HCT116 (cell line): ENCODE data around the gene OBSCN. TPM values are rescaled to one million over a fixed set of nuclear protein-coding genes. Genes with fewer than 3 reads are reported as not detected.

Source experiments
- ATAC-seq: fragments of 200-7000 bp; cut with Tn5 transposase; 2 replicates; pipeline ENCODE4 v1.9.1; 2020; ENCODE audit warnings: mild to moderate bottlenecking, moderate library complexity
- BruUV-seq: library from RNA; stranded (reverse); fragments of 400-500 nt; replicated peaks from 2 replicates; lab custom pipeline; 2021; lab: Mats Ljungman, UMichigan
- CTCF ChIA-PET: fragments of 300-600 bp; sonication (Branson Sonifier 250); formaldehyde crosslinking; loops from one replicate; lab custom pipeline; 2021; ENCODE audit warnings: antibody characterized with exemption; lab: Charles Lee
- POLR2A ChIA-PET: fragments of 300-600, 350-600 bp; sonication (Branson Sonifier 250); formaldehyde crosslinking; loops from one replicate; lab custom pipeline; 2021; ENCODE audit warnings: antibody characterized with exemption; lab: Charles Lee
- RAD21 ChIA-PET, 2 experiments: fragments of 300-600 bp; sonication (Branson Sonifier 250); formaldehyde crosslinking; loops; one replicate each; lab custom pipeline; 2023; ENCODE audit warnings: low total read pairs in 2 of 2; ENCODE audit not compliant: uncharacterized antibody in 2 of 2, unreplicated experiment in 2 of 2, low non-redundant PET in 1 of 2; lab: Charles Lee
- DNase-seq: peaks from one replicate; pipeline ENCODE4 v3.0.0-alpha.2; 2010; ENCODE audit warnings: low read depth, low spot score
- H2AFZ ChIP-seq: fragments of 200-600 bp; shearing (Covaris generic), sonication (generic); 2 replicates; pipeline ENCODE4 v1.6.1; 2017; ENCODE audit warnings: low read depth, mixed run types, mixed read lengths, antibody characterized with exemption, low read length; ENCODE audit not compliant: poor library complexity, severe bottlenecking
- H3K27ac ChIP-seq: 2 replicates; pipeline ENCODE4 v1.5.1; 2012; ENCODE audit warnings: low read depth, low read length
- H3K27me3 ChIP-seq: fragments of 200-600 bp; sonication (generic); 2 replicates; pipeline ENCODE4 v1.6.1; 2016; ENCODE audit warnings: mixed run types, low read length, mixed read lengths; ENCODE audit not compliant: insufficient read depth
- H3K36me3 ChIP-seq, 2 experiments: fragments of 200-500 bp in 1 of 2; fragments of 200-600 bp in 1 of 2; sonication (Bioruptor generic) in 1 of 2; sonication (generic) in 1 of 2; 2 replicates each; pipeline versions ENCODE4 v1.5.1 to v1.6.1; 2014 to 2016; ENCODE audit warnings: low read length in 2 of 2, inconsistent platforms in 1 of 2, mixed read lengths in 1 of 2, mixed run types in 1 of 2; ENCODE audit not compliant: insufficient read depth in 2 of 2, control insufficient read depth in 1 of 2
- H3K4me1 ChIP-seq, 2 experiments: fragments of 200-600 bp in 1 of 2; sonication (generic) in 1 of 2; 2 replicates each; pipeline versions ENCODE4 v1.5.1 to v1.6.1; 2012 to 2017; ENCODE audit warnings: low read length in 2 of 2, inconsistent platforms in 1 of 2, mild to moderate bottlenecking in 1 of 2, mixed read lengths in 1 of 2, mixed run types in 1 of 2, moderate library complexity in 1 of 2; ENCODE audit not compliant: insufficient read depth in 2 of 2, control insufficient read depth in 1 of 2
- H3K4me2 ChIP-seq: fragments of 200-600 bp; sonication (generic); 2 replicates; pipeline ENCODE4 v1.6.1; 2017; ENCODE audit warnings: mixed run types, low read length, mixed read lengths
- H3K4me3 ChIP-seq, 2 experiments: fragments of 200-600 bp in 1 of 2; sonication (generic) in 1 of 2; replicated peaks in 1 of 2; 2 replicates each; pipeline ENCODE4 v1.5.1; 2011 to 2016; ENCODE audit warnings: low read length in 2 of 2, control low read depth in 1 of 2, low read depth in 1 of 2, mild to moderate bottlenecking in 1 of 2, mixed read lengths in 1 of 2, mixed run types in 1 of 2
- H3K79me2 ChIP-seq: fragments of 200-600 bp; sonication (generic); 2 replicates; pipeline ENCODE4 v1.6.1; 2017; ENCODE audit warnings: mild to moderate bottlenecking, mixed run types, low read length, moderate library complexity, mixed read lengths; ENCODE audit not compliant: insufficient read depth
- H3K9ac ChIP-seq: fragments of 200-600 bp; sonication (generic); 2 replicates; pipeline ENCODE4 v1.6.1; 2016; ENCODE audit warnings: low read length, mixed read lengths
- H3K9me2 ChIP-seq: fragments of 200-600 bp; sonication (generic), shearing (Covaris generic); 2 replicates; pipeline ENCODE4 v1.6.1; 2017; ENCODE audit warnings: mixed run types, mild to moderate bottlenecking, moderate library complexity; ENCODE audit not compliant: insufficient read depth
- H3K9me3 ChIP-seq, 2 experiments: fragments of 200-500 bp in 1 of 2; fragments of 200-600 bp in 1 of 2; sonication (Bioruptor generic) in 1 of 2; sonication (generic) in 1 of 2; 2 replicates each; pipeline ENCODE4 v1.6.1; 2014 to 2017; ENCODE audit warnings: low read length in 2 of 2, mixed read lengths in 2 of 2, inconsistent platforms in 1 of 2, low read depth in 1 of 2, mild to moderate bottlenecking in 1 of 2, mixed run types in 1 of 2, moderate library complexity in 1 of 2; ENCODE audit not compliant: control insufficient read depth in 1 of 2, insufficient read depth in 1 of 2
- H4K20me1 ChIP-seq: fragments of 200-600 bp; sonication (generic), shearing (Covaris generic); 2 replicates; pipeline ENCODE4 v1.6.1; 2017; ENCODE audit warnings: mixed run types, mild to moderate bottlenecking, moderate library complexity; ENCODE audit not compliant: insufficient read depth
- CEBPB ChIP-seq: IDR thresholded peaks from 2 replicates; pipeline ENCODE4 v1.6.1; 2012; ENCODE audit warnings: low read depth
- EZH2 ChIP-seq: fragments of 200-600 bp; sonication (generic); IDR thresholded peaks from 2 replicates; pipeline ENCODE4 v1.6.1; 2017; ENCODE audit warnings: antibody characterized with exemption, mixed run types
- POLR2AphosphoS5 ChIP-seq: IDR thresholded peaks from 2 replicates; pipeline ENCODE4 v1.6.1; 2011; ENCODE audit warnings: mild to moderate bottlenecking, low read depth, low read length, moderate library complexity
- SIN3A ChIP-seq: IDR thresholded peaks from 2 replicates; pipeline ENCODE4 v1.6.1; 2012; ENCODE audit warnings: low read depth
- SP1 ChIP-seq: IDR thresholded peaks from 2 replicates; pipeline ENCODE4 v1.6.1; 2012; ENCODE audit warnings: low read depth
- TCF7L2 ChIP-seq: IDR thresholded peaks from 2 replicates; pipeline ENCODE4 v1.7.0; 2011; ENCODE audit warnings: borderline replicate concordance, inconsistent platforms; ENCODE audit not compliant: insufficient read depth, insufficient read length; ENCODE audit errors: extremely low read depth
- ZFX ChIP-seq: fragments of 450-650 bp; IDR thresholded peaks from 2 replicates; pipeline ENCODE4 v1.6.1; 2017
- ZNF274 ChIP-seq: fragments of 200-500 bp; sonication (Bioruptor generic); IDR thresholded peaks from 2 replicates; pipeline ENCODE4 v1.6.1; 2014; ENCODE audit warnings: mild to moderate bottlenecking, low read depth, low read length, inconsistent platforms
- intact Hi-C: fragments of 100-400 bp; cut with micrococcal nuclease; formaldehyde crosslinking; loops from 2 replicates; pipeline ENCODE4 v1.10.0; 2022
- total RNA-seq: library from RNA; stranded (reverse); gene quantifications from one replicate; pipeline ENCODE4 v1.2.1, GENCODE V29; 2021; ENCODE audit not compliant: unreplicated experiment
- TF ChIP-seq, protein P1 (sequence below): IDR thresholded peaks from 2 replicates; pipeline ENCODE4 v1.6.1; 2012
- TF ChIP-seq, protein P2 (sequence below): IDR thresholded peaks from 2 replicates; pipeline ENCODE4 v1.6.1; 2011; ENCODE audit warnings: mild to moderate bottlenecking, low read length, moderate library complexity; ENCODE audit not compliant: insufficient replicate concordance; ENCODE audit errors: extremely low read depth

The OBSCN gene
- total RNA-seq, 1 experiment from 2014 or later: 16.6 TPM

DNA sequence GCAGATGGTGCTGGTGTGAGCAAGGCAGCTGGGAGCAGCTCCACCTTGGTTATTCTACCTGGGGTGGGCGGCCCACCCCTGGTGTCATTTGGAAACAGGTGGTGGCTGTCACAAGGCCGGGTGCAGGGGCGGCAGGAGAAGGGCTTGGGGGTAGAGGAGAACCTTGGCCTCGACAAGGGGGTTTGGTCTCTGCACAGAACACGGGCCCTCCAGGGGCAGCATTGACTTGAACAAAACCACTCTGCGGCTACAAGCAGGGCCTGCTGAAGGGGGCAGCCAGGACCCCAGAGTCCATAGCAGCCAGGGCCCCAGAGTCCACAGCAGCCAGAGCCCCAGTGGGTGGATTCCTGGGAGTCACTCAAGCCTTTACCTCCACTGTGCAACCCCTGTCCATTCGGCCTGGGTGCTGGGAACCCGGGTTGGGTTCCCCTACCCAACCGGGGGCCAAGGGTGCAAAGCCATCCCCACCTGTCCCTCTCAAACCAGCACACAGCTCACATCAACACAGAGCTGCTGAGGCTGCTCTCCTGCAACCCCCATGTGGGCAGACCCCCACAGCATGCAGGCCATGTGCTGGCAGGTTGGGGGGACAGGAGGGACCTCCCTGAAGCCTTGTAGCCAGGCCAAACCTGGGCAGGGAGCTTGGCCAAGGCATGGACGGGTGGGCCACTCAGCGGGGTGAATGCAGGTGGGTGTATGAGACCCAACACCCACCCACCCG lies 191.1 kb downstream of the OBSCN start:
- Histone ChIP-seq H3K4me3 (no peak overlapping the region), H3K27ac (no peak overlapping the region), H3K4me1 (peaks cover 2 to 6% of the 10 kb centered on the region in 2 experiments; a peak in 2 of 4 replicates), H2AFZ (no peak overlapping the region), H3K27me3 (no peaks in the 10 kb centered on the region), H3K9ac (no peak overlapping the region), H4K20me1 (no peaks in the 10 kb centered on the region), H3K9me2 (no peaks in the 10 kb centered on the region), H3K79me2 (peaks cover 44% of the 10 kb centered on the region), H3K9me3 (no peaks in the 10 kb centered on the region), H3K4me2 (no peak overlapping the region), H3K36me3 (peaks cover 34 to 37% of the 10 kb centered on the region in 2 experiments; a peak in 3 of 4 replicates)
- CTCF ChIA-PET: no interaction called here
- no peak for DNase-seq
- ATAC-seq: no peak
- intact Hi-C loops: no loop called here
- no TSS peak for BruUV-seq
- RAD21 ChIA-PET: no interaction called here
- TF ChIP-seq POLR2AphosphoS5 (no peak), SP1 (no peak), TCF7L2 (no peak), ZFX (no peak), CEBPB (no peak), ZNF274 (no peak), EZH2 (no peak), SIN3A (no peak)
- TF ChIP-seq, protein P1, sequence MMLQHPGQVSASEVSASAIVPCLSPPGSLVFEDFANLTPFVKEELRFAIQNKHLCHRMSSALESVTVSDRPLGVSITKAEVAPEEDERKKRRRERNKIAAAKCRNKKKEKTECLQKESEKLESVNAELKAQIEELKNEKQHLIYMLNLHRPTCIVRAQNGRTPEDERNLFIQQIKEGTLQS: no peak
- TF ChIP-seq, protein P2, sequence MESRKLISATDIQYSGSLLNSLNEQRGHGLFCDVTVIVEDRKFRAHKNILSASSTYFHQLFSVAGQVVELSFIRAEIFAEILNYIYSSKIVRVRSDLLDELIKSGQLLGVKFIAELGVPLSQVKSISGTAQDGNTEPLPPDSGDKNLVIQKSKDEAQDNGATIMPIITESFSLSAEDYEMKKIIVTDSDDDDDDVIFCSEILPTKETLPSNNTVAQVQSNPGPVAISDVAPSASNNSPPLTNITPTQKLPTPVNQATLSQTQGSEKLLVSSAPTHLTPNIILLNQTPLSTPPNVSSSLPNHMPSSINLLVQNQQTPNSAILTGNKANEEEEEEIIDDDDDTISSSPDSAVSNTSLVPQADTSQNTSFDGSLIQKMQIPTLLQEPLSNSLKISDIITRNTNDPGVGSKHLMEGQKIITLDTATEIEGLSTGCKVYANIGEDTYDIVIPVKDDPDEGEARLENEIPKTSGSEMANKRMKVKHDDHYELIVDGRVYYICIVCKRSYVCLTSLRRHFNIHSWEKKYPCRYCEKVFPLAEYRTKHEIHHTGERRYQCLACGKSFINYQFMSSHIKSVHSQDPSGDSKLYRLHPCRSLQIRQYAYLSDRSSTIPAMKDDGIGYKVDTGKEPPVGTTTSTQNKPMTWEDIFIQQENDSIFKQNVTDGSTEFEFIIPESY: no peak
- POLR2A ChIA-PET: no interaction called here
